H1 (cell line): ENCODE results near the gene NPTX1. TPM values are rescaled to one million over a fixed set of nuclear protein-coding genes. Genes with fewer than 3 reads are reported as not detected.

Source experiments
- CTCF ChIA-PET: fragments of 300-600 bp; sonication (Branson Sonifier 250); formaldehyde crosslinking; loops from one replicate; lab custom pipeline; 2021; ENCODE audit not compliant: partially characterized antibody; lab: Charles Lee
- POLR2A ChIA-PET: fragments of 300-600 bp; sonication (Branson Sonifier 250); formaldehyde crosslinking; loops from one replicate; lab custom pipeline; 2021; ENCODE audit warnings: inconsistent platforms; ENCODE audit not compliant: partially characterized antibody; lab: Charles Lee
- DNase-seq, 2 experiments: peaks; one replicate each; pipeline versions ENCODE4 v3.0.0 to v3.0.0-alpha.2; 2010 to 2022; ENCODE audit warnings: low spot score in 2 of 2, low read depth in 1 of 2, mixed read lengths in 1 of 2
- FAIRE-seq: peaks from 2 replicates; lab custom pipeline; 2011; peaks lifted over from hg19 to GRCh38; lab: Jason Lieb, UNC
- H2AFZ ChIP-seq: 2 replicates; pipeline ENCODE4 v1.8.1; 2012; ENCODE audit warnings: low read length, inconsistent platforms
- H2AK5ac ChIP-seq: 2 replicates; pipeline ENCODE4 v1.6.1; 2013; ENCODE audit warnings: low read depth, low read length
- H2BK120ac ChIP-seq: replicated peaks from 2 replicates; pipeline ENCODE3; 2013; ENCODE audit warnings: low read depth, low read length, inconsistent platforms
- H2BK12ac ChIP-seq: 2 replicates; pipeline ENCODE4 v1.6.1; 2013; ENCODE audit warnings: low read depth, low read length
- H2BK15ac ChIP-seq: 2 replicates; pipeline ENCODE4 v1.6.1; 2013; ENCODE audit warnings: low read length
- H2BK20ac ChIP-seq: 2 replicates; pipeline ENCODE4 v1.6.1; 2013; ENCODE audit warnings: low read length
- H2BK5ac ChIP-seq: 2 replicates; pipeline ENCODE4 v1.6.1; 2013; ENCODE audit warnings: low read depth, low read length
- H3K14ac ChIP-seq: 2 replicates; pipeline ENCODE4 v1.6.1; 2013; ENCODE audit warnings: inconsistent platforms; ENCODE audit not compliant: insufficient read length
- H3K18ac ChIP-seq: 2 replicates; pipeline ENCODE4 v1.6.1; 2013; ENCODE audit warnings: low read length; ENCODE audit errors: extremely low read depth
- H3K23ac ChIP-seq: 2 replicates; pipeline ENCODE4 v1.6.1; 2013; ENCODE audit warnings: inconsistent platforms; ENCODE audit not compliant: insufficient read length
- H3K23me2 ChIP-seq: 2 replicates; pipeline ENCODE4 v1.6.1; 2013; ENCODE audit warnings: low read depth, low read length
- H3K27ac ChIP-seq: 2 replicates; pipeline ENCODE4 v1.6.1; 2011; ENCODE audit warnings: low read depth, low read length, inconsistent platforms
- H3K27me3 ChIP-seq, 4 experiments: replicated peaks in 1 of 4; 1 replicate in 1 of 4; 2 replicates in 3 of 4; pipeline versions ENCODE4 v1.6.1 to v1.8.1; 2011 to 2013; ENCODE audit warnings: low read length in 3 of 4, mild to moderate bottlenecking in 3 of 4, inconsistent platforms in 2 of 4, mixed read lengths in 2 of 4, moderate library complexity in 1 of 4; ENCODE audit not compliant: control insufficient read depth in 3 of 4, insufficient read depth in 3 of 4; ENCODE audit errors: extremely low read depth in 1 of 4
- H3K36me3 ChIP-seq, 4 experiments: 2 replicates each; pipeline versions ENCODE4 v1.6.1 to v1.8.1; 2011 to 2013; ENCODE audit warnings: mild to moderate bottlenecking in 4 of 4, low read length in 3 of 4, moderate library complexity in 2 of 4, control low read depth in 1 of 4, inconsistent platforms in 1 of 4; ENCODE audit not compliant: insufficient read depth in 4 of 4, control insufficient read depth in 2 of 4
- H3K4ac ChIP-seq: replicated peaks from 2 replicates; pipeline ENCODE3; 2013; ENCODE audit warnings: low read length, low read depth, mixed read lengths, inconsistent platforms; ENCODE audit not compliant: insufficient read length
- H3K4me1 ChIP-seq, 4 experiments: replicated peaks in 1 of 4; 1 replicate in 1 of 4; 2 replicates in 3 of 4; pipeline versions ENCODE4 v1.6.1 to v1.8.1; 2011 to 2013; ENCODE audit warnings: low read length in 3 of 4, inconsistent platforms in 2 of 4, mixed read lengths in 1 of 4; ENCODE audit not compliant: insufficient read depth in 4 of 4, control insufficient read depth in 3 of 4
- H3K4me2 ChIP-seq, 2 experiments: 2 replicates each; pipeline versions ENCODE4 v1.6.1 to v1.8.1; 2011 to 2013; ENCODE audit warnings: low read depth in 2 of 2, low read length in 2 of 2, control low read depth in 1 of 2, inconsistent platforms in 1 of 2, mild to moderate bottlenecking in 1 of 2; ENCODE audit not compliant: insufficient read depth in 1 of 2
- H3K4me3 ChIP-seq, 4 experiments: fragments of 200-600, 300-600 bp in 1 of 4; sonication (generic), shearing (Covaris generic), sonication (Bioruptor Twin) in 1 of 4; 2 replicates each; pipeline versions ENCODE4 v1.5.1 to v1.8.1; 2011 to 2016; ENCODE audit warnings: low read length in 4 of 4, low read depth in 3 of 4, control low read depth in 2 of 4, inconsistent platforms in 2 of 4, mild to moderate bottlenecking in 2 of 4, mixed read lengths in 1 of 4, moderate library complexity in 1 of 4; ENCODE audit not compliant: insufficient read depth in 2 of 4; ENCODE audit errors: extremely low read depth in 1 of 4
- H3K56ac ChIP-seq: replicated peaks from 2 replicates; pipeline ENCODE3; 2013; ENCODE audit warnings: low read depth, mild to moderate bottlenecking, mixed read lengths, low read length, inconsistent platforms; ENCODE audit not compliant: insufficient read length
- H3K79me1 ChIP-seq: 2 replicates; pipeline ENCODE4 v1.6.1; 2013; ENCODE audit warnings: low read depth, low read length, control low read depth
- H3K79me2 ChIP-seq, 2 experiments: 2 replicates each; pipeline versions ENCODE4 v1.6.1 to v1.8.1; 2012 to 2013; ENCODE audit warnings: low read length in 2 of 2, mild to moderate bottlenecking in 2 of 2, inconsistent platforms in 1 of 2; ENCODE audit not compliant: insufficient read depth in 2 of 2, control insufficient read depth in 1 of 2
- H3K9ac ChIP-seq, 4 experiments: replicated peaks in 1 of 4; 1 replicate in 1 of 4; 2 replicates in 3 of 4; pipeline versions ENCODE4 v1.6.1 to v1.8.1; 2011 to 2013; ENCODE audit warnings: low read depth in 3 of 4, low read length in 3 of 4, control low read depth in 2 of 4, mild to moderate bottlenecking in 2 of 4, moderate library complexity in 2 of 4, inconsistent platforms in 1 of 4; ENCODE audit errors: extremely low read depth in 1 of 4
- H3K9me3 ChIP-seq, 2 experiments: 2 replicates each; pipeline versions ENCODE4 v1.6.1 to v1.8.1; 2012 to 2013; ENCODE audit warnings: mild to moderate bottlenecking in 2 of 2, moderate library complexity in 2 of 2, control low read depth in 1 of 2, inconsistent platforms in 1 of 2, low read depth in 1 of 2, low read length in 1 of 2, mixed read lengths in 1 of 2; ENCODE audit not compliant: insufficient read depth in 2 of 2
- H4K20me1 ChIP-seq, 2 experiments: replicated peaks in 1 of 2; 2 replicates each; pipeline versions ENCODE3 to v1.8.1; 2011 to 2013; ENCODE audit warnings: inconsistent platforms in 2 of 2, low read length in 2 of 2, mild to moderate bottlenecking in 1 of 2; ENCODE audit not compliant: insufficient read depth in 2 of 2, control insufficient read depth in 1 of 2
- H4K5ac ChIP-seq: 2 replicates; pipeline ENCODE4 v1.6.1; 2013; ENCODE audit warnings: low read length, low read depth, mixed read lengths, inconsistent platforms; ENCODE audit not compliant: insufficient read length
- H4K8ac ChIP-seq: 2 replicates; pipeline ENCODE4 v1.8.0; 2013; ENCODE audit warnings: mild to moderate bottlenecking, moderate library complexity, low read length, inconsistent platforms; ENCODE audit not compliant: insufficient read depth; ENCODE audit errors: extremely low read depth
- H4K91ac ChIP-seq: replicated peaks from 2 replicates; pipeline ENCODE3; 2013; ENCODE audit warnings: low read length, mixed read lengths, inconsistent platforms; ENCODE audit not compliant: insufficient read length
- CHD1 ChIP-seq: IDR thresholded peaks from 2 replicates; pipeline ENCODE4 v1.6.1; 2012; ENCODE audit warnings: low read depth, low read length, improper control_type of control experiment
- EGR1 ChIP-seq: IDR thresholded peaks from 2 replicates; pipeline ENCODE4 v1.6.1; 2011; ENCODE audit warnings: low read depth, low read length, borderline replicate concordance
- EP300 ChIP-seq, 2 experiments: IDR thresholded peaks; 1 replicate in 1 of 2; 2 replicates in 1 of 2; pipeline ENCODE4 v1.6.1; 2011 to 2012; ENCODE audit warnings: low read depth in 2 of 2, low read length in 2 of 2, mild to moderate bottlenecking in 2 of 2, borderline replicate concordance in 1 of 2, inconsistent platforms in 1 of 2, moderate library complexity in 1 of 2
- JUND ChIP-seq: IDR thresholded peaks from 2 replicates; pipeline ENCODE4 v1.6.1; 2011; ENCODE audit warnings: mild to moderate bottlenecking, improper control_type of control experiment, low read length
- KDM5A ChIP-seq: fragments of 200-600 bp; IDR thresholded peaks from 2 replicates; pipeline ENCODE4 v1.7.1; 2012; ENCODE audit warnings: mild to moderate bottlenecking, low read length, inconsistent platforms, mixed read lengths
- MAX ChIP-seq: IDR thresholded peaks from 2 replicates; pipeline ENCODE4 v1.6.1; 2012; ENCODE audit warnings: inconsistent platforms
- POLR2A ChIP-seq, 2 experiments: IDR thresholded peaks; 1 replicate in 1 of 2; 2 replicates in 1 of 2; pipeline ENCODE4 v1.6.1; 2011; ENCODE audit warnings: low read depth in 2 of 2, low read length in 2 of 2, mild to moderate bottlenecking in 2 of 2; ENCODE audit errors: control extremely low read depth in 1 of 2
- SIN3A ChIP-seq, 2 experiments: IDR thresholded peaks in 1 of 2; conservative IDR thresholded peaks in 1 of 2; 2 replicates each; pipeline ENCODE4 v1.6.1; 2011 to 2012; ENCODE audit warnings: low read length in 2 of 2, improper control_type of control experiment in 1 of 2, low read depth in 1 of 2, mild to moderate bottlenecking in 1 of 2
- SRF ChIP-seq: IDR thresholded peaks from 2 replicates; pipeline ENCODE4 v1.6.1; 2011; ENCODE audit warnings: mild to moderate bottlenecking, low read depth, low read length, moderate library complexity
- SUZ12 ChIP-seq: fragments of 200-600 bp; sonication (generic); IDR thresholded peaks from 2 replicates; pipeline ENCODE4 v1.6.1; 2012; ENCODE audit warnings: mild to moderate bottlenecking, inconsistent platforms, low read length, moderate library complexity, mixed read lengths
- TEAD4 ChIP-seq: IDR thresholded peaks from 2 replicates; pipeline ENCODE4 v1.6.1; 2012; ENCODE audit warnings: low read depth, low read length, inconsistent platforms, mixed read lengths
- WGBS, 2 experiments: shearing (Covaris generic) in 1 of 2; methylation state at CpG; one replicate each; pipeline versions ENCODE4 v1.1.6 to v1.1.7; 2013 to 2015; ENCODE audit warnings: low lambda C conversion rate in 2 of 2, mixed read lengths in 2 of 2, inconsistent platforms in 1 of 2, low coverage in 1 of 2, missing lambda C conversion rate in 1 of 2; ENCODE audit not compliant: insufficient replicate concordance in 2 of 2, insufficient coverage in 1 of 2, insufficient read length in 1 of 2; ENCODE audit errors: extremely low coverage in 1 of 2, missing lambda C conversion rate in 1 of 2; 5-methylcytosine and 5-hydroxymethylcytosine counted together
- polyA plus RNA-seq, 7 experiments: library from polyadenylated mRNA; depleted of rRNA in 3 of 7; stranded (reverse) in 5 of 7; unstranded in 2 of 7; fragments of >200 nt in 5 of 7; fragments of 200-250 nt in 2 of 7; gene quantifications; 1 replicate in 5 of 7; 2 replicates in 1 of 7; 4 replicates in 1 of 7; pipeline versions ENCODE4 v1.2.1 to v1.2.3, GENCODE V29; 2011 to 2013; ENCODE audit warnings: missing spikeins in 2 of 7, mixed read lengths in 2 of 7
- total RNA-seq: library from RNA; stranded (reverse); fragmentation: NEBNext Ultra II Directional; extraction: Animal tissue kit (Norgen Biotek cat#: 25700); gene quantifications from 2 replicates; pipeline ENCODE4 v1.2.1, GENCODE V29; 2021

The NPTX1 gene
- total and polyA plus RNA-seq, 2 of the 8 experiments (the other 6 are each of a cell fraction or from before 2014, with no cell fraction given), result 12.0 to 17.9 TPM

GRCh38 chr17:80499961-80500665, 23.7 kb upstream of the NPTX1 start:
- H2BK15ac ChIP-seq, result 0 out of 2 replicates have a peak overlapping the region, but pooled peaks have one; percentile 31
- no peak overlapping the region for H2AK5ac ChIP-seq
- no peak overlapping the region for H2BK120ac ChIP-seq
- H3K36me3 ChIP-seq, result no peaks in the 10 kb centered on the region
- H3K14ac ChIP-seq, result no peak overlapping the region
- no peak overlapping the region for H3K4ac ChIP-seq
- H4K91ac ChIP-seq, result no peak overlapping the region
- H4K8ac ChIP-seq, result peak overlapping the region; percentile 45
- peaks cover 15% of the 10 kb centered on the region; the same call in 1 of the 2 replicates for H3K23me2 ChIP-seq
- 90% methylated on average over 22 of the region's 22 CpGs; no CpG with 5 or more reads in 1 of the 2 experiments for WGBS, 2 experiments
- FAIRE-seq, result no peak
- peaks cover 0 to 6% of the 10 kb centered on the region in 2 experiments for H4K20me1 ChIP-seq
- DNase-seq, result no peak
- H2BK12ac ChIP-seq, result 0 out of 2 replicates have a peak overlapping the region, but pooled peaks have one; percentile 33
- H2AFZ ChIP-seq, result no peak overlapping the region
- H3K4me2 ChIP-seq, result no peak overlapping the region
- no peaks in the 10 kb centered on the region for H3K79me2 ChIP-seq
- CTCF ChIA-PET, result interaction anchor here (0.6 to 1.6 kb wide), 5 partner anchors 25 to 468 kb away, joined by 3 to 4 read pairs (median 4); no protein-coding TSS in a partner anchor
- H4K5ac ChIP-seq, result no peak overlapping the region
- no peak overlapping the region for H3K27ac ChIP-seq
- H2BK5ac ChIP-seq, result no peak overlapping the region
- no peak for TF ChIP-seq MAX
- TF ChIP-seq SUZ12, result no peak
- no peak for TF ChIP-seq JUND
- TF ChIP-seq CHD1, result no peak
- no peak for TF ChIP-seq SRF
- no peak for TF ChIP-seq POLR2A (IDR thresholded peaks at IDR 0.05; ENCODE audit: control extremely low read depth in 1 of 2, low read depth in 2 of 2, low read length in 2 of 2)
- no peak for TF ChIP-seq KDM5A
- no peak for TF ChIP-seq TEAD4
- no peak for TF ChIP-seq EGR1
- no peak for TF ChIP-seq SIN3A (conservative IDR thresholded peaks at IDR 0.05 in 1 of 2, IDR thresholded peaks at IDR 0.05 in 1 of 2; ENCODE audit: low read depth in 1 of 2, low read length in 2 of 2)
- TF ChIP-seq EP300 (IDR thresholded peaks at IDR 0.05; ENCODE audit: borderline replicate concordance in 1 of 2, low read depth in 2 of 2, low read length in 2 of 2), result no peak
- H3K56ac ChIP-seq, result no peak overlapping the region
- no peak overlapping the region for H2BK20ac ChIP-seq
- H3K27me3 ChIP-seq, result peaks cover 0 to 3% (median 0%) of the 10 kb centered on the region in 4 experiments; a peak in 1 of 7 replicates
- no peaks in the 10 kb centered on the region for H3K79me1 ChIP-seq
- no peak overlapping the region for H3K4me3 ChIP-seq
- H3K18ac ChIP-seq, result no peak overlapping the region
- POLR2A ChIA-PET, result interaction anchor here (0.9 to 1.5 kb wide), 2 partner anchors 8 to 21 kb away, joined by 3 to 4 read pairs; no protein-coding TSS in a partner anchor
- 0 out of 7 replicates have a peak, but pooled peaks cover 0 to 2% (median 0%) of the 10 kb centered on the region in 4 experiments for H3K4me1 ChIP-seq
- H3K9ac ChIP-seq, result no peak overlapping the region
- H3K9me3 ChIP-seq, result no peaks in the 10 kb centered on the region
- H3K23ac ChIP-seq, result no peak overlapping the region
